ENCODE results near the gene TCFL5. TPM values are rescaled to one million over a fixed set of nuclear protein-coding genes. Genes with fewer than 3 reads are reported as not detected.

Gene TCFL5
- total RNA-seq, 1 donor from 2014 or later: 1.1 TPM

- Histone ChIP-seq H3K36me3 (peaks cover 50 to 53% of the 10 kb centered on the region in 2 donors), H3K4me1 (no peaks in the 10 kb centered on the region), H3K27ac (no peak overlapping the region), H3K4me3 (no peak overlapping the region), H3K27me3 (no peaks in the 10 kb centered on the region), H3K9me3 (no peaks in the 10 kb centered on the region)
- TF ChIP-seq CTCF (IDR thresholded peaks at IDR 0.05): no peak
- intact Hi-C loops (cut with DNase I): no loop called here
- DNase-seq (ENCODE audit: low spot score in 2 of 2): no peak
These were observed 24.5 kb upstream of the TCFL5 start for GRCh38 chr20:62885896-62886708.

GRCh38 chr20:62885046-62885895 lies 23.6 kb upstream of the TCFL5 start:
- no peak for TF ChIP-seq CTCF (IDR thresholded peaks at IDR 0.05)
- intact Hi-C loops (cut with DNase I): no loop called here
- Histone ChIP-seq H3K36me3 (peaks cover 50 to 53% of the 10 kb centered on the region in 2 donors), H3K9me3 (no peaks in the 10 kb centered on the region), H3K27me3 (no peaks in the 10 kb centered on the region), H3K4me3 (no peak overlapping the region), H3K27ac (no peak overlapping the region), H3K4me1 (no peaks in the 10 kb centered on the region)
- no peak for DNase-seq (ENCODE audit: low spot score in 2 of 2)

- no peak for TF ChIP-seq CTCF (IDR thresholded peaks at IDR 0.05)
- peaks cover 48 to 50% of the 10 kb centered on the region in 2 donors for H3K36me3 ChIP-seq
- no peak for DNase-seq (ENCODE audit: low spot score in 2 of 2)
- no peaks in the 10 kb centered on the region for H3K9me3 ChIP-seq
- H3K4me1 ChIP-seq: no peaks in the 10 kb centered on the region
- no peaks in the 10 kb centered on the region for H3K27me3 ChIP-seq
- intact Hi-C loops (cut with DNase I): no loop called here
- H3K27ac ChIP-seq: no peak overlapping the region
- H3K4me3 ChIP-seq: no peak overlapping the region
These were observed 22.9 kb upstream of the TCFL5 start for GRCh38 chr20:62884556-62884955.

GRCh38 chr20:62882426-62882825 lies 20.8 kb upstream of the TCFL5 start:
- no peak overlapping the region for H3K27ac ChIP-seq
- intact Hi-C loops (cut with DNase I): no loop called here
- no peak for DNase-seq (ENCODE audit: low spot score in 2 of 2)
- H3K9me3 ChIP-seq: no peaks in the 10 kb centered on the region
- H3K4me3 ChIP-seq: no peak overlapping the region
- H3K27me3 ChIP-seq: no peaks in the 10 kb centered on the region
- no peak for TF ChIP-seq CTCF (IDR thresholded peaks at IDR 0.05)
- H3K4me1 ChIP-seq: peaks cover under 1% of the 10 kb centered on the region in 2 donors
- H3K36me3 ChIP-seq: peaks cover 28 to 31% of the 10 kb centered on the region in 2 donors

GRCh38 chr20:62881662-62882395 lies 20.2 kb upstream of the TCFL5 start:
- Histone ChIP-seq H3K9me3 (no peaks in the 10 kb centered on the region), H3K4me3 (no peak overlapping the region), H3K36me3 (peaks cover 27% of the 10 kb centered on the region in 2 donors), H3K27me3 (no peaks in the 10 kb centered on the region), H3K4me1 (peaks cover 5% of the 10 kb centered on the region in 2 donors), H3K27ac (no peak overlapping the region)
- DNase-seq (ENCODE audit: low spot score in 2 of 2): no peak
- intact Hi-C loops (cut with DNase I): no loop called here
- no peak for TF ChIP-seq CTCF (IDR thresholded peaks at IDR 0.05)
